DOHH2 (cell line): ENCODE data around the gene KMT2D.

Experiments
- CTCF ChIP-seq: fragments of 200-600 bp; sonication (generic); IDR thresholded peaks from one replicate; pipeline ENCODE4 v1.5.1; 2014; ENCODE audit warnings: antibody characterized with exemption, mild to moderate bottlenecking, low read depth, low read length; ENCODE audit not compliant: poor library complexity, severe bottlenecking
- EZH2phosphoT487 ChIP-seq: fragments of 200-600 bp; sonication (generic); IDR thresholded peaks from 2 replicates; pipeline ENCODE4 v1.6.1; 2017; ENCODE audit warnings: borderline replicate concordance, mild to moderate bottlenecking, antibody characterized with exemption, low read length, moderate library complexity, mixed read lengths

DNA sequence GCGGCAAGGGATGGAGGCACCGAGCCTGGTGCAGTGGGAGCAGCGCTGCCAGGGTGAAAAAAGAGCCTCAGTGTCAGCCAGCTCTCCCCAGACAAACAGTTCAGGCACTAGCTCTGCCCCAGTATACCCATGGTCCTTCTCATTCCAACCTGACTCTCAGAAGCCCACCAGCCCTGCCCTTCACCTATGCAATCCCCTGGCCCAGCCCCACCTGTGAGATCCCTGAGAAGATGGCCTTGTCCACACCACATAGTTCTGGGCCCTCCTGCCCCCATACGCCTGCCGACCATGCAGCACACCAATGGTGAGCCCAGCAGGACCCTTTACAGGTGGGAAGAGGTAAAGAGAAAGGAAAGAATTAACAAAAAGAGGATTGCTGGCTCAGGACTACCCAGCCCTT is 6.5 kb downstream of the KMT2D start:
- no peak for TF ChIP-seq CTCF
- no peak for TF ChIP-seq EZH2phosphoT487
